HG02884 (cell line): ENCODE data around the gene MYOT.

Source experiments
- ATAC-seq: cut with Tn5 transposase; IDR thresholded peaks from one replicate; pipeline ENCODE4 v1.9.1; 2021; ENCODE audit warnings: mild to moderate bottlenecking, moderate library complexity; ENCODE audit not compliant: unreplicated experiment

The MYOT gene

DNA sequence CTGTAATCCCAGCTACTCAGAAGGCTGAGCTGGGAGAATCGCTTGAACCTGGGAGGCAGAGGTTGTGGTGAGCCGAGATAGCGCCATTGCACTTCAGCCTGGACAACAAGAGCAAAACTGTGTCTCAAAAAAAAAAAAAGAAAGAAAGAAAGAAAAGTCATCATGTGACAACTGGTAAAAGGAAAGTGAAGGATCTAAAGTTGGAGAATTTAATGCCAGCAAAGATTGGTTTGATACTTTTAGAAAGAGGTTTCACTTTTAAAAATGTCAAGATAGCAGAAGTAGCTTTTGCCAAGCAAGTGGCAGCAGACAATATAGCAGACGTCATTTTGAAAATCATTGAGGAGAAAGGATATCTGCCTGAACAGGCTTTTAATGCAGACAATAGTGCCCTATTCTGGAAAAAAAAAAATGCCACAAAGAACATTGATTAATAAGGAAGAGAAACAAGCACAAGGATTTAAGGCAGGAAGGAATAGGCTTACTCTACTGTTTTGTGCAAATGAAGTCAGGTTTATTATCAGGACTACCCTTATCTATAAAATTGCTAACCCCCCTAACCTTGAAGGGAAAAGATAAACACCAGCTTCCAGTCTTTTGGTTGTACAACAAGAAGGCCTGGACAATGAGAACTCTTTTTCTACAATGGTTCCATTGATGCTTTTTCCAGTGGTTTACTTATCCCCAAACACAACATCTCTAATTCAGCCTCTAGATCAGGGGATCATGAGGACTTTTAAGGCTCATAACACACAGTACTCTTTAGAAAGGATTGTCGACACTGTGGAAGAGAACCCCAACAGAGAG is 33.6 kb downstream of the MYOT start:
- ATAC-seq, result no peak

DNA sequence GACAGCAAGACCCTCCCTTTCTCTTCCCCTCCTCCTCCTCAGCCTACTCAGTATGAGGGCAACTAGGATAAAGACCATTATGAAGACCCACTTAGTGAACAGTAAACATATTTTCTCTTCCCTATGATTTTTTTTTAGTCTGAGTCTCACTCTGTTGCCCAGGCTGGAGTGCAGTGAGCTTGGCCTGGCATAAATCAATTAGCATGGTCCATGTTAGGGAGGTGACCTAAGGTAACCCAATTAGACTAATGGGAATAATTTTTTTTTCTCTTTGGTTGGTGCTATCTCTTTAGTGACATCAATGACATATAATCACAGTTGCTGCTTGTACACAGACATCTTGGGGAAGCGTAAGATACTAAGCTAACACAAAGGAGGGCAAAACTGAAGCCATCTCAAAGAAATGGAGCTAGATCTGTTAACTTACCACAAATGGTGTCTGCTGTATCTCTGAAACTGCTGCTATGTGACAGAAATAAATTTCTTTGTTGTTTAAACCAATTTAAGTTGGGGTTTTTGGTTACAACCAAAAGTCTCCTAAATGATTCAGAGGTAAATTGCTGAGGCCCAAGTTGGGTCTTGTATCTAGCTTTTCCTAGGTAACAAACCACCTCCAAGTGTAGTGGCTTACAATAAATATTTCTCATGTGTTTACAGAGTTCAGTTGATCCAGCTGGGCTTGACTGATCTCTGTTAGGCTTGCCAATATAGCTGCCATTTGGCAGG is 34.9 kb downstream of the MYOT start:
- ATAC-seq, result no peak

DNA sequence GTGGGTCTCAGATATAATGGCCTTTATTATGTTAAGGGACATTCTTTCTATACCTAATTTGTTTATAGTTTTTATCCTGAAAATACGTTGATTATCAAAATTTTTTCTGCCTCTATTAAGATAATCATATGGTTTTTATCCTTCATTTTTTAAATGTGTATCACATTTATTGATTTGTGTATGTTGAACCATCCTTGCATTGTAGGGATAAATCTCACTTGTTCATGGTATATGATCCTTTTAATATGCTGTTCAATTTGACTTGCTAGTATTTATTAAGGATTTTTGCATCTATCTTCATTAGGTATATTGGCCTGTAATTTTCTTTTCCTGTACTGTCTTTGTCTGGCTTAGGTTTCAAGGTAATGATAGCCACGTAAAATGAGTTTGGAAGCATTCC is 47.1 kb downstream of the MYOT start:
- ATAC-seq, result no peak

DNA sequence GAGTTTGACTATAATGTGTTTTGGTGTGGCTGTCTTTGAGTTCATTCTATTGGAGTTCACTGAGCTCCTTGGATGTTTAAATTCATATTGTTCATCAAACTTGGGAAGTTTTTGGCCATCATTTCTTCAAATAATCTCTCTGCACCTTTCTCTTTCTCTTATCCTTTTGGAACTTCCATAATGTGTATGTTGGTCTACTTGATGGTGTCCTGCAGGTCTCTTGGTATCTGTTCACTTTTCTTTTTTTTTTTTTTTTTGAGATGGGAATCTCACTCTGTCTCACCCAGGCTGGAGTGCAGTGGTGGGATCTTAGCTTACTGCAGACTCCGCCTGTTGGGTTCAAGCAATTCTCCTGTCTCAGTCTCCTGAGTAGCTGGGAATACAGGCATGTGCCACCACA is 49.3 kb downstream of the MYOT start:
- no peak for ATAC-seq

DNA sequence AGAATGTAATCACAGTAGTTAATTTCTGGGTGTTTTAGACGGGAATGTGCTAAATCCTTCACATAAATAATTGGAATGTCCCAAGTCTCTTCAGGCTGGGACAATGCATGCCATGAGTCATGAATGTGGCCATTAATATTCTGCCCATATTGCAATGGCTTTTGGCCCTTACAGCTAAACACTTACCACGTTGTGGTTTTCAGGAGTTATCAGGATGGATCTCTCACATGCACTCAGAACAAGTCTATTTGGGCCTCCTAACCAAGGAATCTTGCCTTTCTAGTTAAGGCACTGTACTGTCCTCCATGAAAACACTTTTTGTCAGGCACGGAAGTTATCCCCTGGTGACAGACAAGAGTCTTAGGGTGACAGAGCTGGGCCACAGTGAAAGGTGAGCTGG is 54.3 kb downstream of the MYOT start:
- no peak for ATAC-seq

DNA sequence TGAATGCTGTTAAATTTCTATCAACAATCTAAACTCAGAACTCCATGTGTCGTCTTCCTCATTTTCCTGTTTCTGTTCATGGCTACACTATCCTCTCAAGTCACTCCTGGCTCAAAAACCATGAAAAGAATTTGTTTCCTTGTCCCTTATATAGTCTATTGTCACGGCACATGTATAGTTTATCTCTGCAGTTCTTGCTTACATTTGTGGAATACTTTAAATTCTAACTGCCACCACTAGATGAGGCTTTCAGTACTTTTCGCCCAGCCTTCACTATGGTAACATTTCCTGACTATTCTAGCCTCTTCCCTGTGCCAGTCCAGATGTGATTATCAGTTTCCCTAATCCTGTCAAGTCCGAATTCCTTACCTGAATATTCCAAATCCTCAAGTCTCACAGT is 56.2 kb downstream of the MYOT start:
- ATAC-seq, result no peak

DNA sequence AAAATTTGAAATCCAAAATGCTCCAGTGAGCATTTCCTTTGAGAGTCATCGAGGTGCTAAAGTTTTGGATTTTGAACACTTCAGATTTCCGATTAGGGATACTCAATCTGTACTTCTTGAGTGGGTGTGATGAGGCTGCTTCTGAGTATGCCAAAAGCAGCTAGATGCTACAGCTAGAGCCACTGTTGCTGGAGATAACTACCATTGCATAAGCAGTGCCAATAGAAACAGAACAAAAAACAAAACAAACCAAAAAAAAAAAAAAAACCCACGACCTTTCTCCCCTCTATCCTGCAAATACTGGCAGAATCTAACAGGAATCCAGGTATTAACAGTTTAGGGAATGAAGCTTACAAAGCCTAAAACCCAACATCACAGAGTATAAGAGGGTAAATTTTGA is 65.1 kb downstream of the MYOT start:
- no peak for ATAC-seq

DNA sequence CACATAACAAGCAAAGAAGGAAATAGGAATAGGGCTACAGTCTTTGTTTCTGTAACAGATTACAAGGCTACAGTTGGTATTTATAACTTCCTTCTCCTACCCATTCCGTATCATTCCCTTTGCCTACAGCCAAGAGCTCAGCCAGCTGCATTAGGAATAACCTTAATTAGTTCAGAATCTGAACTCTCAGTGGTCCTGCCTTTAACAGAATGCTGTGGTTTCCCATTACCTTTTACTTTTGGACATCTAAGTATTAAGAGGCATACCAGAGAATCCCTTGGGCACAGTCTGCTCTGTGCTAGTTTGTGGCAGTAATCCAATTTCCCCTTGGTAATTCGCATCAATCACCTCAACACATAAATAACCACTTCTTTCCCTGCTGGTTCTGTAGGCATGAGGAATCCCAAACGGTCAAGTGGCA is 65.8 kb downstream of the MYOT start:
- ATAC-seq, result no peak

DNA sequence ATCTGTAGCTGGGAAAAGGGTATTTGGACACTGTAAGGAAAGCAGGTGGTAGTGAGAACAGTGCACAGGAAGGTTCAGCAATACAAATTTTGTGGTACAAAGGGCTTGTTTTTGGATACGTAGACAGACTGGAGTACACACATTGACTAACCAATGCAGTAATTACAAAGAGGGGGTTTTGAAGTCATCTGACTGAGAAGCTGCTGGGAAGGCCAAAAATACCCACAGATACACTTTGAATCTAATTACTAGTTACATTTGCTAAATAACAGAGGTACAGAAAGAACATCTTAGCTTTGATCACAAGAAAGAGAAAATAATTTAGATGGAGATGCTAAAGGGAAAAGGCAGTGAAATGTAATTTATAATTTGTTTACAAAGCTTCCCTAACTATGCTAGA is 67.5 kb downstream of the MYOT start:
- peak; percentile 56 for ATAC-seq

DNA sequence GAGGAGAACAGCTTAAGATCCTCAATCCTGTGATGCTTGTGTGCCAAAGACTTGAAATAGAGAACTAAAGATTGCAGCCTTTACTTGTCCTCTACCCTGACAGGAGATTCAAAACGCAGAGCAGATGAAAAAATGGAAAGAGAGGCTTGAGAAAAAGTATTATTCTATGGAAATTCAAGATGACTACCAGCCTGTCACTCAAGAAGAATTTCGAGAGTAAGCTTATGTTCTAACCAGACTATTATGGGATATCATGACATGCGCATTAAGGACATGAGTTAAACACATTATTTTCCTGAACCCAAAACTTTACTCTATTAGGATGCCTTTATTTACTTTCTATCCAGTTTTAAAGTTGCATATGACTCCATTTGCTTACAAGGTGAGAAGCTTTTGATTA is 68.0 kb downstream of the MYOT start:
- ATAC-seq, result peak; percentile 7
